Panc1 (cell line): Measurements from ENCODE around the gene FGD4. TPM values are rescaled to one million over a fixed set of nuclear protein-coding genes. Genes with fewer than 3 reads are reported as not detected.

Experiments
- ATAC-seq: fragments of 200-7000 bp; cut with Tn5 transposase; 2 replicates; pipeline ENCODE4 v1.9.1; 2020; ENCODE audit warnings: mild to moderate bottlenecking, moderate library complexity
- BruUV-seq: library from RNA; stranded (reverse); fragments of 400-500 nt; replicated peaks from 2 replicates; lab custom pipeline; 2021; lab: Mats Ljungman, UMichigan
- CTCF ChIA-PET: fragments of 300-600 bp; sonication (Branson Sonifier 250); formaldehyde crosslinking; loops from one replicate; lab custom pipeline; 2022; ENCODE audit warnings: antibody characterized with exemption; lab: Charles Lee
- POLR2A ChIA-PET: fragments of 300-600 bp; sonication (Branson Sonifier 250); formaldehyde crosslinking; loops from one replicate; lab custom pipeline; 2022; ENCODE audit warnings: antibody characterized with exemption; lab: Charles Lee
- DNase-seq: peaks from one replicate; pipeline ENCODE4 v3.0.0-alpha.2; 2010; ENCODE audit warnings: low read depth, low spot score
- H3K27ac ChIP-seq: 2 replicates; pipeline ENCODE4 v1.5.1; 2011; ENCODE audit warnings: mild to moderate bottlenecking, low read length, inconsistent platforms
- H3K27me3 ChIP-seq: fragments of 200-500 bp; sonication (Bioruptor generic); 2 replicates; pipeline ENCODE4 v1.6.0; 2014; ENCODE audit warnings: low read length, inconsistent platforms; ENCODE audit not compliant: control insufficient read depth, insufficient read depth
- H3K36me3 ChIP-seq: fragments of 200-500 bp; sonication (Bioruptor generic); 2 replicates; pipeline ENCODE4 v1.5.1; 2014; ENCODE audit warnings: inconsistent platforms, mild to moderate bottlenecking, low read length, moderate library complexity; ENCODE audit not compliant: control insufficient read depth, insufficient read depth
- H3K4me1 ChIP-seq: 2 replicates; pipeline ENCODE4 v1.5.1; 2011; ENCODE audit warnings: inconsistent platforms, mild to moderate bottlenecking, low read length, moderate library complexity; ENCODE audit not compliant: control insufficient read depth, insufficient read depth
- H3K4me3 ChIP-seq, 2 experiments: 2 replicates each; pipeline ENCODE4 v1.5.1; 2011 to 2012; ENCODE audit warnings: low read depth in 2 of 2, low read length in 2 of 2, mild to moderate bottlenecking in 2 of 2, inconsistent platforms in 1 of 2, moderate library complexity in 1 of 2
- H3K9me3 ChIP-seq: fragments of 200-500 bp; sonication (Bioruptor generic); 2 replicates; pipeline ENCODE4 v1.5.1; 2014; ENCODE audit warnings: low read depth, mild to moderate bottlenecking, inconsistent platforms, low read length, moderate library complexity; ENCODE audit not compliant: control insufficient read depth, insufficient read depth
- POLR2AphosphoS5 ChIP-seq: IDR thresholded peaks from 2 replicates; pipeline ENCODE4 v1.6.1; 2012; ENCODE audit warnings: mild to moderate bottlenecking, low read depth, low read length, moderate library complexity
- SIN3A ChIP-seq: IDR thresholded peaks from 2 replicates; pipeline ENCODE4 v1.6.1; 2012; ENCODE audit warnings: low read depth, mild to moderate bottlenecking, low read length, moderate library complexity, borderline replicate concordance; ENCODE audit not compliant: insufficient read depth
- TCF7L2 ChIP-seq: IDR thresholded peaks from 2 replicates; pipeline ENCODE4 v1.6.1; 2011; ENCODE audit warnings: mild to moderate bottlenecking, low read depth, low read length, inconsistent platforms
- in situ Hi-C: cut with HindIII; loops from 2 replicates; pipeline ENCODE4 v1.10.0; 2016; ENCODE audit warnings: low sequenced_read_pairs, low pct_unique_long_range_greater_than_20kb
- intact Hi-C: fragments of 100-400 bp; cut with micrococcal nuclease; formaldehyde crosslinking; loops from one replicate; pipeline ENCODE4 v1.10.0; 2022; ENCODE audit not compliant: unreplicated experiment
- total RNA-seq: library from RNA; stranded (reverse); gene quantifications from one replicate; pipeline ENCODE4 v1.2.1, GENCODE V29; 2021; ENCODE audit not compliant: unreplicated experiment
- TF ChIP-seq, protein P1 (sequence below), 2 experiments: IDR thresholded peaks; 2 replicates each; pipeline ENCODE4 v1.6.1; 2011 to 2012; ENCODE audit warnings: low read depth in 2 of 2, control low read depth in 1 of 2, low read length in 1 of 2, mild to moderate bottlenecking in 1 of 2, moderate library complexity in 1 of 2; ENCODE audit not compliant: insufficient read depth in 1 of 2
- TF ChIP-seq, protein P2 (sequence below): fragments of 450-650 bp; IDR thresholded peaks from 2 replicates; pipeline ENCODE4 v1.5.1; 2017; ENCODE audit warnings: mild to moderate bottlenecking

FGD4 gene
- total RNA-seq, 1 experiment from 2014 or later: 5.0 TPM

DNA sequence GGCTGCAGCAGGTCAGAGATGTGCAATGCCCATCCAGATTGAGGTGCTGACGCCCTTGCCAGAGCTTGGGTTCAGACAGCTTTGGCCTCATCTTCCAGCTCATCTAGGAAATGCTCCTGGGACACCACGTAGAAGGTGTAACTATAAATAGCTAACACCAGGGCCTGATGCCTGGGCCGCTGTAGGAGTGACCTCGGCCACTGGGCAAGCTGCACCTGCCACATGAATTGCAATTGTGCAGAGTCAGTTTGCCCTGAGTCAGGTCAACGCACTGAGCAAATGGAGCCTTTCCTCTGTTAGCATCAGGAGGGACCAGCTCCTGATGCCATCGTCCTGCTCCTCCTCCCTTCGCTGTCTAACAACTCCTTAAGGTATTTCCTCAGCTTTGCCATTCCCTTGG, 262.3 kb downstream of the FGD4 start:
- intact Hi-C loops (no loop called here), in situ Hi-C loops (no loop called here)
- no peaks in the 10 kb centered on the region for H3K36me3 ChIP-seq
- no peak overlapping the region for H3K4me3 ChIP-seq
- ChIA-PET POLR2A (interaction anchor here (0.7 kb wide), 1 partner anchor 235 kb away, joined by 4 read pairs; no protein-coding TSS in a partner anchor), CTCF (no interaction called here)
- H3K27me3 ChIP-seq: no peaks in the 10 kb centered on the region
- BruUV-seq: no TSS peak
- ATAC-seq (no peak), DNase-seq (no peak)
- H3K9me3 ChIP-seq: no peaks in the 10 kb centered on the region
- no peak for TF ChIP-seq TCF7L2
- TF ChIP-seq, protein P1, sequence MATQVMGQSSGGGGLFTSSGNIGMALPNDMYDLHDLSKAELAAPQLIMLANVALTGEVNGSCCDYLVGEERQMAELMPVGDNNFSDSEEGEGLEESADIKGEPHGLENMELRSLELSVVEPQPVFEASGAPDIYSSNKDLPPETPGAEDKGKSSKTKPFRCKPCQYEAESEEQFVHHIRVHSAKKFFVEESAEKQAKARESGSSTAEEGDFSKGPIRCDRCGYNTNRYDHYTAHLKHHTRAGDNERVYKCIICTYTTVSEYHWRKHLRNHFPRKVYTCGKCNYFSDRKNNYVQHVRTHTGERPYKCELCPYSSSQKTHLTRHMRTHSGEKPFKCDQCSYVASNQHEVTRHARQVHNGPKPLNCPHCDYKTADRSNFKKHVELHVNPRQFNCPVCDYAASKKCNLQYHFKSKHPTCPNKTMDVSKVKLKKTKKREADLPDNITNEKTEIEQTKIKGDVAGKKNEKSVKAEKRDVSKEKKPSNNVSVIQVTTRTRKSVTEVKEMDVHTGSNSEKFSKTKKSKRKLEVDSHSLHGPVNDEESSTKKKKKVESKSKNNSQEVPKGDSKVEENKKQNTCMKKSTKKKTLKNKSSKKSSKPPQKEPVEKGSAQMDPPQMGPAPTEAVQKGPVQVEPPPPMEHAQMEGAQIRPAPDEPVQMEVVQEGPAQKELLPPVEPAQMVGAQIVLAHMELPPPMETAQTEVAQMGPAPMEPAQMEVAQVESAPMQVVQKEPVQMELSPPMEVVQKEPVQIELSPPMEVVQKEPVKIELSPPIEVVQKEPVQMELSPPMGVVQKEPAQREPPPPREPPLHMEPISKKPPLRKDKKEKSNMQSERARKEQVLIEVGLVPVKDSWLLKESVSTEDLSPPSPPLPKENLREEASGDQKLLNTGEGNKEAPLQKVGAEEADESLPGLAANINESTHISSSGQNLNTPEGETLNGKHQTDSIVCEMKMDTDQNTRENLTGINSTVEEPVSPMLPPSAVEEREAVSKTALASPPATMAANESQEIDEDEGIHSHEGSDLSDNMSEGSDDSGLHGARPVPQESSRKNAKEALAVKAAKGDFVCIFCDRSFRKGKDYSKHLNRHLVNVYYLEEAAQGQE (IDR thresholded peaks at IDR 0.05; ENCODE audit: insufficient read depth in 1 of 2, low read depth in 2 of 2, low read length in 1 of 2): no peak
- no peak for TF ChIP-seq POLR2AphosphoS5
- TF ChIP-seq, protein P2, sequence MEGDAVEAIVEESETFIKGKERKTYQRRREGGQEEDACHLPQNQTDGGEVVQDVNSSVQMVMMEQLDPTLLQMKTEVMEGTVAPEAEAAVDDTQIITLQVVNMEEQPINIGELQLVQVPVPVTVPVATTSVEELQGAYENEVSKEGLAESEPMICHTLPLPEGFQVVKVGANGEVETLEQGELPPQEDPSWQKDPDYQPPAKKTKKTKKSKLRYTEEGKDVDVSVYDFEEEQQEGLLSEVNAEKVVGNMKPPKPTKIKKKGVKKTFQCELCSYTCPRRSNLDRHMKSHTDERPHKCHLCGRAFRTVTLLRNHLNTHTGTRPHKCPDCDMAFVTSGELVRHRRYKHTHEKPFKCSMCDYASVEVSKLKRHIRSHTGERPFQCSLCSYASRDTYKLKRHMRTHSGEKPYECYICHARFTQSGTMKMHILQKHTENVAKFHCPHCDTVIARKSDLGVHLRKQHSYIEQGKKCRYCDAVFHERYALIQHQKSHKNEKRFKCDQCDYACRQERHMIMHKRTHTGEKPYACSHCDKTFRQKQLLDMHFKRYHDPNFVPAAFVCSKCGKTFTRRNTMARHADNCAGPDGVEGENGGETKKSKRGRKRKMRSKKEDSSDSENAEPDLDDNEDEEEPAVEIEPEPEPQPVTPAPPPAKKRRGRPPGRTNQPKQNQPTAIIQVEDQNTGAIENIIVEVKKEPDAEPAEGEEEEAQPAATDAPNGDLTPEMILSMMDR: no peak
- no peak for TF ChIP-seq SIN3A
- H3K4me1 ChIP-seq: no peaks in the 10 kb centered on the region
- H3K27ac ChIP-seq: no peak overlapping the region

DNA sequence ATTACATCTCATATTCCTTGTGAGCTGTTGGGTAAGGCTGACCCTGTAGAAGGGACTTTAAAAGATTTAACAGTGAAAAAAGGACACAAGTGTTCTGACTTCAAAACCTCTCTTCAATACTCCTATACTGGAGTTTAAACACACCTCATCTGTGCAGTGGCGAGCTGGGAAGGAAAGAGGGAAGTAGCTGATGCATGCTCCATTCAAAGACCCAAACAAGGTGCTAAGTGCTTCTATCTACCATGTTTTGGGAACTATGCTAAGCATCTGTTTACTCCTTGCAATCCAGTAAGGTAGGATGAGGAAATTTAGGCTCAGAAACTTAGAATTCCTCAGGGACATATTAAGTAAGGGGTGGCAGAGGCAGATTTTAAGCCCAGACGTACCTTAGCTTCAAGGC, 263.3 kb downstream of the FGD4 start:
- TF ChIP-seq POLR2AphosphoS5 (no peak), TCF7L2 (no peak), SIN3A (no peak)
- TF ChIP-seq, protein P1 (IDR thresholded peaks at IDR 0.05; ENCODE audit: insufficient read depth in 1 of 2, low read depth in 2 of 2, low read length in 1 of 2): no peak
- TF ChIP-seq, protein P2: no peak
- Histone ChIP-seq H3K4me1 (no peaks in the 10 kb centered on the region), H3K27ac (no peak overlapping the region), H3K27me3 (no peaks in the 10 kb centered on the region), H3K9me3 (no peaks in the 10 kb centered on the region), H3K4me3 (no peak overlapping the region), H3K36me3 (no peaks in the 10 kb centered on the region)
- BruUV-seq: no TSS peak
- intact Hi-C loops (no loop called here), in situ Hi-C loops (no loop called here)
- no peak for DNase-seq
- ATAC-seq: no peak
- POLR2A ChIA-PET: no interaction called here
- CTCF ChIA-PET: no interaction called here
